Measurements from ENCODE around the gene CYB561A3.
A peak's percentile ranks its signal among the peaks of the same experiment; 100 is the strongest.

Gene CYB561A3

DNA sequence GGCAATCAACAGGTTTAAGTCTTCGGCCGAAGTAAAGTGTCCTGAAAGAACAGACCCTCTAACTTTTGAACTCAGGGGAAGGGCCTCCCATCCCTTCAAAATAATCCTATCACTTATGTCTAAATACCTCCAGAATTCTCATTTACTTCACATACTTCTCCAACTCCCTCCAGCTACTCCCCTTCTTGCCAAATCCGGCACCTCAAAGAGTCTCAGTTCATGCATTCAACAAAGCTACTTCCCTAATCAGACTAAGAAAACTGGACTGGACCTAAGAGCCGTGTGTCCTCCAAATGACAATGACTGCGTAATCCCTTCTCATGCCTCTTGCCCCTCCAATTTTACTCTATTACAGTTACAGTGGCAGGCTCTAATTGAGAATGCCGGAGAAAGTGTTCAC, 30.0 kb downstream of the CYB561A3 start:
- peak overlapping the region; percentile 79 for H3K27ac Mint-ChIP-seq
- H3K9me3 Mint-ChIP-seq = no peaks in the 10 kb centered on the region
- no peaks in the 10 kb centered on the region for H3K27me3 Mint-ChIP-seq (ENCODE audit: low read depth, poor library complexity)
- peaks cover 25% of the 10 kb centered on the region for H3K36me3 Mint-ChIP-seq (ENCODE audit: low read depth)
- no peak for DNase-seq
- H3K4me1 Mint-ChIP-seq = peaks cover 52% of the 10 kb centered on the region
- TF ChIP-seq, protein P1, sequence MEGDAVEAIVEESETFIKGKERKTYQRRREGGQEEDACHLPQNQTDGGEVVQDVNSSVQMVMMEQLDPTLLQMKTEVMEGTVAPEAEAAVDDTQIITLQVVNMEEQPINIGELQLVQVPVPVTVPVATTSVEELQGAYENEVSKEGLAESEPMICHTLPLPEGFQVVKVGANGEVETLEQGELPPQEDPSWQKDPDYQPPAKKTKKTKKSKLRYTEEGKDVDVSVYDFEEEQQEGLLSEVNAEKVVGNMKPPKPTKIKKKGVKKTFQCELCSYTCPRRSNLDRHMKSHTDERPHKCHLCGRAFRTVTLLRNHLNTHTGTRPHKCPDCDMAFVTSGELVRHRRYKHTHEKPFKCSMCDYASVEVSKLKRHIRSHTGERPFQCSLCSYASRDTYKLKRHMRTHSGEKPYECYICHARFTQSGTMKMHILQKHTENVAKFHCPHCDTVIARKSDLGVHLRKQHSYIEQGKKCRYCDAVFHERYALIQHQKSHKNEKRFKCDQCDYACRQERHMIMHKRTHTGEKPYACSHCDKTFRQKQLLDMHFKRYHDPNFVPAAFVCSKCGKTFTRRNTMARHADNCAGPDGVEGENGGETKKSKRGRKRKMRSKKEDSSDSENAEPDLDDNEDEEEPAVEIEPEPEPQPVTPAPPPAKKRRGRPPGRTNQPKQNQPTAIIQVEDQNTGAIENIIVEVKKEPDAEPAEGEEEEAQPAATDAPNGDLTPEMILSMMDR (IDR thresholded peaks at IDR 0.05) = no peak
- peak overlapping the region; percentile 95 for H3K4me3 Mint-ChIP-seq

DNA sequence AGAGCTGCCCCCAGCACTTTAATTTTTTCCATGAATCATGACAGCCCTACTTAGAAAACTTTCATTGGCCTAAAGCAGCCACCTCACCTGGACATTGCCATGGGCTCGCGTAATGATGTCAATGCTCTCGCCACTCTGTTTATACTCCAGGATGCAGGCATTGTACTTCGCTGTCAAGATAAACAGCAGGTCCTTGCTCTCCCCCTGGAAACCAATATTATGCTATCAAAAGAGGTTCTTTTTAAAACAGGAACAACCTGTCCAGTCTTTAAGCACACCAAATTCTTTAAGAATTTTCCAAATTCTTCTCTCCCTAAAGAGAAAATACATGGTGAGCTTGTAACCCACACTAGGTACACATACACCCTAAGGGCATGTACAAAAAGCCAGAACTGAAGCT, 31.8 kb downstream of the CYB561A3 start:
- TF ChIP-seq, protein P1 (IDR thresholded peaks at IDR 0.05) = no peak
- H3K4me1 Mint-ChIP-seq = peaks cover 38% of the 10 kb centered on the region
- H3K27me3 Mint-ChIP-seq (ENCODE audit: low read depth, poor library complexity) = no peaks in the 10 kb centered on the region
- H3K27ac Mint-ChIP-seq = no peak overlapping the region
- DNase-seq = no peak
- H3K9me3 Mint-ChIP-seq = no peaks in the 10 kb centered on the region
- peaks cover 42% of the 10 kb centered on the region for H3K36me3 Mint-ChIP-seq (ENCODE audit: low read depth)
- no peak overlapping the region for H3K4me3 Mint-ChIP-seq

DNA sequence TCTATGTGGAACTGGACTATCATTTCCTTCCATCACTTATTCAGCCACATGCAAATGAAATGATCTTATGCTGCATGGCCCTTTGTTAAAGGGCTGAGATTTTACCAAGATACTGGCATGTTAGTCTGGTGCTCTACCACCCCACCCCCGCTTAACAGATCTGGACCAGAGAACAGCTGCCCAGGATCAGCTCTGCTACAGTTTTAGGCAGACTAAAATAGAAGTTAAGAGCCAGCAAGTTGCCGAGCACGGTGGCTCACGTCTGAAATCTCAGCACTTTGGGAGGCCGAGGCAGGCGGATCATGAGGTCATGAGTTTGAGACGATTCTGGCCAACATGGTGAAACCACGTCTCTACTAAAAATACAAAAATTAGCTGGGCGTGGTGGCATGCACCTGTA, 33.3 kb downstream of the CYB561A3 start:
- no peaks in the 10 kb centered on the region for H3K9me3 Mint-ChIP-seq
- H3K27me3 Mint-ChIP-seq (ENCODE audit: low read depth, poor library complexity) = no peaks in the 10 kb centered on the region
- peaks cover 23% of the 10 kb centered on the region for H3K4me1 Mint-ChIP-seq
- peak overlapping the region; percentile 42 for H3K27ac Mint-ChIP-seq
- no peak for DNase-seq
- TF ChIP-seq, protein P1 (IDR thresholded peaks at IDR 0.05) = no peak
- peaks cover 54% of the 10 kb centered on the region for H3K36me3 Mint-ChIP-seq (ENCODE audit: low read depth)
- H3K4me3 Mint-ChIP-seq = no peak overlapping the region

DNA sequence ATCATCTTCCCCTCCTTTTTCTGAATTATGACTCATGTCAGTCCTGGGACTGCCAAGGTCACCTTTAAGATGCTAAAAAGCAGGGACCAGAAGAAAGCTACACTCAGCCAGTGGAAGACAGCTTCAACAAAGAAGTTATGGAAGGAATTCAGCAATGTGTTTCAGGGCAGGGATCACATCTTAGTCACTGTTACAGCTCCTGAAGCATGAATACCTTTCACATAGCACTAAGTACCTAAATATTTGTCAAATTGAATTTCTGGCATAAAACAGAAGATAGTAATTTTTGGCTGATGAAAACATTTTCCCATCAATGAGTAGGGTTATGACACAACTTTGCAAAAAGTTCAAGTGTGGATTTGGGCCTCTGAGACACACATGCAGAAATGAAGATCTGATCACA, 34.0 kb downstream of the CYB561A3 start:
- no peaks in the 10 kb centered on the region for H3K9me3 Mint-ChIP-seq
- peaks cover 60% of the 10 kb centered on the region for H3K36me3 Mint-ChIP-seq (ENCODE audit: low read depth)
- no peak overlapping the region for H3K4me3 Mint-ChIP-seq
- H3K27ac Mint-ChIP-seq = no peak overlapping the region
- no peaks in the 10 kb centered on the region for H3K27me3 Mint-ChIP-seq (ENCODE audit: low read depth, poor library complexity)
- no peak for DNase-seq
- TF ChIP-seq, protein P1 (IDR thresholded peaks at IDR 0.05) = no peak
- H3K4me1 Mint-ChIP-seq = peaks cover 21% of the 10 kb centered on the region

DNA sequence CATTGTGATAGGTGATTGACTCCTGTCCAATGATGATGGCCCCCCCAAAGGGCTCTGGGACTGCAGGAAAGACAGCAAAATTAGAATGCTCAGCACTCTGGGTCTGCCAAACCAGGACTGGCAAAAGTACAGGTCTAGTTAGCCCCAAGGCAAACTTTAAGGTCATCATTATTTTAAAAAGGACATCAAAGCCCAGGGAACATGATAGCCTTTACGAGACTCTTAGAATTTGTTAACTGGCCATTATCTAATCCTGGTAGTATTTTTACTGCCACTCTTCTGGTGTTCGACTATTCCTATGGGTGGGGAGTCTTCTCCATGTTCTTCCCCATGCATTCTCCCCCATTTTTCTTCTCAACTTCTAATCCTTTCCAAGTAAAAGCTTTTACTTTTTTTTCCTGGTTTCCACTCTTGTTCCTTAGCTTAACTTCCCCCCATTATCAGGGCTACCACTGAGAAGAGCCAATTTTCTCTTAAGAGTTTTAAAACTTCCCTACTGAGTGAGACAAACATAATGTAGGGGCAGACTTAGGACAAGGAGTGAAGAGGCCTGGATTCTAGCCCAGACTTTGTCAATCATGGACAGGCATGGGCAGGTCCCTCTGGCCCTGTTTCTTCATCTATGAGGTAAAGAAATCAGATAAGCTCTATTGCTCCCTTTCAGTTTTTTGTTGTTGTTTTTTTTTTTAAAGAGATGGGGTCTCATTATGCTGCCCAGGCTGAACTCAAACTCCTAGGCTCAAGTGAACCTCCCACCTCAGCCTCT, 35.9 kb downstream of the CYB561A3 start:
- Mint-ChIP-seq H3K4me1 (peaks cover 2% of the 10 kb centered on the region), H3K36me3 (ENCODE audit: low read depth) (peaks cover 78% of the 10 kb centered on the region), H3K27me3 (ENCODE audit: low read depth, poor library complexity) (no peaks in the 10 kb centered on the region), H3K9me3 (no peaks in the 10 kb centered on the region), H3K4me3 (no peak overlapping the region), H3K27ac (no peak overlapping the region)
- TF ChIP-seq, protein P1 (IDR thresholded peaks at IDR 0.05) = no peak
- no peak for DNase-seq

DNA sequence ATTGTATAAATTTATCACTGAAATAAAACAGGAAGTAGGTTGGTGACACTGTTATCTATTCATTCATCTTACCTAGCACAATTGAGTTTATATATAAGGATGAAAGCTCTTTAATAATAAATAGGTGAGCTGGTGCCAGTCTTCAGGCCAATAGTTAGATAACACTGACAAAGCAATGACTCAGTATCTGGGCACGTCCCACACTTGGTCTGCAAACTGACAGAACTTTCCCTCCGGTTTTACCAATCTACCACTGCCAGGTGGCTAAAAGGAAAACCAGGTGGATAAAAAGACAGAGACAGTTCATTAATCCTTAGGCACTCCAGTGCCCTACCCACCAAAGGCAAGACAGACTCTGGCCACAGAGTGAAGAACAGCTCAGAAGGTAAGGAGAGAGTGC, 46.4 kb downstream of the CYB561A3 start:
- no peaks in the 10 kb centered on the region for H3K9me3 Mint-ChIP-seq
- H3K27me3 Mint-ChIP-seq (ENCODE audit: low read depth, poor library complexity) = no peaks in the 10 kb centered on the region
- peaks cover 73% of the 10 kb centered on the region for H3K36me3 Mint-ChIP-seq (ENCODE audit: low read depth)
- TF ChIP-seq, protein P1 (IDR thresholded peaks at IDR 0.05) = no peak
- no peak overlapping the region for H3K27ac Mint-ChIP-seq
- H3K4me1 Mint-ChIP-seq = no peaks in the 10 kb centered on the region
- H3K4me3 Mint-ChIP-seq = no peak overlapping the region
- no peak for DNase-seq
